Stimulated activated CD4-positive, alpha-beta T cell treated with anti-CD3 and anti-CD28 coated beads, Interleukin-2, amount 100 ng/mL, for 24 hours (primary cell): ENCODE results near the gene STX1A.
"Not testable (repeated sequence)": the region's sequence is repeated elsewhere in the genome, so short reads cannot be mapped to it uniquely, and the experiment has no call there.

ENCODE experiments used
- DNase-seq, 2 donors: peaks; one replicate each; pipeline ENCODE4 v3.0.0-alpha.2; 2020

The STX1A gene

DNA sequence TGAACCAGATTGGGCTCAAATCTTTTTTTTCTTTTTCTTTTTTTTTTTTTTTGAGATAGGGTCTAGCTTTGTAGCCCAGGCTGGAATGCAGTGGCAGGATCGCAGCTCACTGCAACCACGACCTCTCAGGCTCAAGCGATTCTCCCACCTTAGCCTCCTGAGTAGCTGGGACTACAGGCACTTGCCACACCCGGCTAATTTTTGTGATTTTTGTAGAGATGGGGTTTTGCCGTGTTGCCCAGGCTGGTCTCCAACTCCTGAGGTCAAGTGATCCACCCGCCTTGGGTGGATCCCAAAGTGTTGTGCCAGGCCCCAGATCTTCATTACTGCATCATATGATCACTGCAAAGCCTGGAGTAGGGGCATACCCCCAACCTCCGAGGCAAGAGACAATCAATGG is 39.0 kb downstream of the STX1A start:
- no peak for DNase-seq

GRCh38 chr7:73679709-73680108 is 39.8 kb downstream of the STX1A start:
- DNase-seq: no peak

DNA sequence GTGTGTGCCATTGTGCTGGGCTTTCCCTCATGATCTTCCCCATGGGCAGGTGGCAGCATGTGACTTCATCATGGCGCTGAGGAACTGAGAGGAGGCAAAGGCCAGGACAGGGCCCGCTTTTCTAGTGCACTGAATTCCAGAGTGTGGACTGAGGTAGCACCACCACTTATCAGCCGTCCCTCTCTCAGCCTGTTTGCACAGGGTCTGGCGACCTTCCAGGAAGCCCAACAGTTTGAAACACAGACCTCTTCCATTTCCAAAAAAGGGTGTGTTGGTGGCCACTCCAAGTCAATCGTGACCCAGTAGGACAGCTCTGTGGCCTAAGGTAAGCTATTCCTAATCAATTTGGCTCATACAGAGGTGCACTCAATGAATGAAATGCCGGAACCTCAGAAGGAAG is 40.6 kb downstream of the STX1A start:
- DNase-seq: no peak

DNA sequence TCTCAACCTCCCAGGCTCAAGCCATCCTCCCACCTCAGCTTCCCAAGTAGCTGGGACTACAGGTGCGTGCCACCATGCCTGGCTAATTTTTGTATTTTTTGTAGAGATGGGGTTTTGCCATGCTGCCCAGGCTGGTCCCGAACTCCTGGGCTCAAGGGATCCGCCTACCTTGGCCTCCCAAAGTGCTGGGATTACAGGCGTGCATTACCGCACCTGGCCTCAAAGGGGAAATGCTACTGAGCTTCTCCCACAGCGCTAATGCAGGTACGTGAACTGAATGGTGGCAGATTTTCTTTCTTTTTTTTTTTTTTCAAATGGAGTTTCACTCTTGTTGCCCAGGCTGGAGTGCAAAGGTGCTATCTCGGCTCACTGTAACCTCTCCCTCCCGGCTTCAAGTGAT is 43.4 kb downstream of the STX1A start:
- not testable (repeated sequence) for DNase-seq

- DNase-seq: no peak
These were observed 44.9 kb downstream of the STX1A start for GRCh38 chr7:73674468-73675124.

GRCh38 chr7:73671857-73672445 is 47.5 kb downstream of the STX1A start:
- DNase-seq: no peak

- no peak for DNase-seq
These were observed 48.2 kb downstream of the STX1A start for GRCh38 chr7:73671322-73671661.

DNA sequence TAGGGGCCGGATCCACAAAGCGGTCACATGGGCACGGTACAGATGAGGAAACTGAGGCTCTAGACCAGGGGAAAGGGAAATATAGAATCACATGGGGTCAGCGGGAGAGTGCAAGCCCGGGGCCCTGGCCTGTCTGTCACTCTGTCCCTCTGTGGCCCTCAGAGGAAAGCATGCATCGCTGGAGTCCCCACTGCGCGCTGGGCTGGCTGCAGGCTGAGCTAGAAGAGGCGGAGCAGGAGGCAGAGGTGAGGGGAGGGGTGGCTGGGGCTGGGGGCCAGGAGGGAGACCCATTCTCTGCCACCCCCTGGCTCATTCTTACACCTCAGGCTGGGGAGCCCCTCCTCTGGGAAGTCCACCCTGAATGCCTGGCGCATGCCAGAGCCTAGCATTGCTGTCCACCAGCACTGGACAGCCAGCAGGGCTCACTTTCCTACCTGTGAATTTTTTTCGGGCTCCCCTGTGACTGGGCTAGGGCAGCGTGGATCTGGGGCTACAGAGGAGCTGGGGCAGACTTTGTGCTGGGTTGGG is 49.5 kb downstream of the STX1A start:
- no peak for DNase-seq

- DNase-seq: no peak
These were observed 50.2 kb downstream of the STX1A start for GRCh38 chr7:73669288-73669701.

- DNase-seq: no peak
These were observed 50.6 kb downstream of the STX1A start for GRCh38 chr7:73668886-73669230.

DNA sequence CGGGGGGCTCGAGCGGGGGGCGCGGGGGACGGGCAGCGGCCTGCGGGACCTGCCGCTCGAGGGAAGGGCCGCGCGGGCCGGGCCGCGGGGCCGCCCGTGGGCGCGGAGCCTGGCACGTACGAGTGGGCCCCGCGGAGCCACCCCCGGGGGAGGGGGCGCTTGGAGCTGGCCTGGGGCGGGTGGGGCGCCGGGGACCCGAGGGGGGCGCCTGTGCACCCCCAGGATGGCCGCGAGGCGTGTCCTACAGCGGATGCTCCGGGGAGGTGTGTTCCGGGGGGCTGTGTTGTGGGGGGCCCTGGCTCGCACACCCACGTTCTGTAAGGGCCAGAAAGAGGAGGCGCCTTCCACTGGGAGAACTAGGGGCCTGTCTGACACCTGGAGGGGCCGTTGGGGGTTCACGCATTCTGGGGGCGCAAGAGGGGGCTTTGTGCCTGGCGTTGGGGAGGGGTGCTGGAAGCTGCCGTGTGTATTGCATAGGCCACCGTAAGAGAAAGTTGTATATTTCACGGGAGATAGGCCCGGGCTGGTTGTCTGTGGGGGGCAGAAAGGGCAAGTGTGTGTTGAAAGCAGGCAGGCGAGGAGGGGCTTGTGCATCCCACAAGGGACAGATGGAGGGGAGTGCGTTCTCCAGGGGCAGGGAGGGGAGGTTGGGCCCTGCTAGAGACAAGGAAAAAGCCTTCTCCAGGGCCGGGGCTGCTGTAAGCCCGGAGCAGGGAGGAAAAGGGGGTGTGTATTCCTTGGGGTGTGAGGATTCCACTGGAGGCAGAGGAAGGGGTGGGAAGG is 51.2 kb downstream of the STX1A start:
- no peak for DNase-seq

GRCh38 chr7:73667344-73668102 is 51.9 kb downstream of the STX1A start, which contains the start of gene VPS37D:
Gene VPS37D (plus strand): TSS chr7:73667831. CDS start chr7:73667959, 128 bp downstream.
- peak; percentile 95 to 96 for DNase-seq

- no peak for DNase-seq
These were observed 56.4 kb downstream of the STX1A start for GRCh38 chr7:73663033-73663432.

DNA sequence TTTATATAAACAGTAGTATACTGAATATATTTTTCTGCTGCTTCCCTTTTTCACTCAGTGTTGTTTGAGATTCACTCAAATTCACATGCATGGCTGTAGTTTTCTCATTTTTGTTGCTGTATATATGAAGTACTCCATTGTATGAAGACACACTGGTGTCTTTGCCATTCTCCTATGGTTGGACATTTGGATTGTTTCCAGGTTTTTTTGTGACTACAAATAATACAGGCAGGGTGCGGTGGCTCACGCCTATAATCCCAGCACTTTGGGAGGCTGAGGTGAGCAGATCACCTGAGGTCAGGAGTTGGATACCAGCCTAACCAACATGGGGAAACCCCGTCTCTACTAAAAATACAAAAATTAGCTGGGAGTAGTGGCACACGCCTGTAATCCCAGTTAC is 58.9 kb downstream of the STX1A start:
- not testable (repeated sequence) for DNase-seq

GRCh38 chr7:73659983-73660382 is 59.5 kb downstream of the STX1A start:
- DNase-seq: no peak

- not testable (repeated sequence) for DNase-seq
These were observed 64.2 kb downstream of the STX1A start for GRCh38 chr7:73655309-73655708.

DNA sequence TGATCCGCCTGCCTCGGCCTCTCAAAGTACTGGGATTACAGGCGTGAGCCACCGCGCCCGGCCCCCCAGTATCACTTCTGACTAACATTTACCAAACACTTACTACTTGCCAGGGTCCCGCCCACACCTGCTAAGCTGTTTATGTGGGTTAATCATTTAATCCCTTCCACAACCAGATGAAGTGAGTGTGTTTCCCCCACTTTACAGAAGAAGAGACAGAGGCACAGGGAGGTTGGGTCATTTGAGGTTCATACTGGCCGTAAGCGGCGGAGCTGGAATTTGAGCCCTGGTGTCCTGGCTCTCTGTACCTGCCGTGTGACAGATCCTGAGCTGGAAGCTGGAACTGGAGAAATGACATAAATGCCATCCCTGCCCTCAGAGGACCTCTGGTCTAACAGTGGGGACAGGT is 66.9 kb downstream of the STX1A start:
- DNase-seq: no peak

DNA sequence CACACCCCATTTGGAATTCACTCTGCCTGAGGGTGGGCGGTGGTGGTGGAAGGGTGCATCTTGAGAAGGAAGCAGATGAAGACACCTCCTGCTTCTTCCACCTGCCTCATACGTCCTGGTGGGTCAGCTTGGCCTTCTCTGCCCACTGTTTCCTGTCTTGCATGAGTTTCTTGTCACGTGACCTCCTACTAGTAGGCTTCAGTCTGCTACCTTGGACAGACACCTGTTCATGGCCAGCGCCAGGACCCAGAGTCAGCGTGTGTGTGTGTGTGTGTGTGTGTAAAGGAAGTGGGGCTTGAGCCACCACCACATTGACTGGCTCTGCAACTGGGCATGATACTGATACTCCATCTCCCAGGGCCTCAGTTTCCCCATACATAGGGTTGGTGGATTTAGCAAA is 68.9 kb downstream of the STX1A start:
- no peak for DNase-seq

DNA sequence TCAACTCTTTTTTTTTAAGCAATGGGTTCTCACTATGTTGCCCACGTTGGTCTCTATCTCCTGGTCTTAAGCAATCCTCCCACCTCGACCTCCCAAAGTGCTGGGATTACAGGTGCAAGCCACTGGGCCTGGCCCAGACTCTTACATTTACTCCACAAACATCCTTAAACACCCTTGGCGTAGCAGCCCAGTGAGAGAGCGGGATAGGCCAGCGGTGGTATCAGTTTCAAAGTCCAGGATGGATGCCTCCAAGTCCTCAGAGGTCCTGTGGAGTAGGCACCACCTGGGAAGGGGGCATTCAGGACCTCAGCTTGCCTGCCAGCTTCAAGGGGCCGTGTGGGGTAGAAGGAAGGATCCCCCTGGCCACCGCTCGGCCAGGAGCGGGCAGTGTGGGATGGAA is 69.9 kb downstream of the STX1A start:
- DNase-seq: no peak
